ENCODE data around the gene HBB. TPM values are rescaled to one million over a fixed set of nuclear protein-coding genes. Genes with fewer than 3 reads are reported as not detected.

The HBB gene
- total and polyA plus RNA-seq, 4 donors: 5.7 to 3,950 (median 50.2) TPM

DNA sequence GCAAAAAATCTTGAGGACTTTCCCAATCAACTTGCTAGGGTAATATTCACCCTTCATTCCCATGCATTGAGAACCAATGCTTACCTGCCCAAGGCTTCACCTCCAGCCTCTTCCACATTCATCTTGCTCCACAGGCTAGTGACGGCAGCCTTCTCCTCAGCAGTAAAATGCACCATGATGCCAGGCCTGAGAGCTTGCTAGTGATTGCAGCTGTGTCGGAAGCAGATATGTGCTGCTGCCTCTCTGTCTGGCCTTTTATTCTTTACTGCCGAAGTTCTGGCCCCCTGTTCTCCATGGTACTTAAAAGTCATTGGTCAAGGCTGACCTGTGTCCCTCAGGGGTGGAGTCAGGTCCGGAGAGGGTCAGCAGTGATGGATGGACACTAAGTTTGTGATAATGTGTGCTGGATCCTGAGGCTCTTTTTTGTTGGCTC, 42.9 kb upstream of the HBB start, which contains the start of gene HBE1 (continued):
- TF ChIP-seq YY1 (IDR thresholded peaks at IDR 0.05) (no peak), NR2F2 (IDR thresholded peaks at IDR 0.05) (no peak)

DNA sequence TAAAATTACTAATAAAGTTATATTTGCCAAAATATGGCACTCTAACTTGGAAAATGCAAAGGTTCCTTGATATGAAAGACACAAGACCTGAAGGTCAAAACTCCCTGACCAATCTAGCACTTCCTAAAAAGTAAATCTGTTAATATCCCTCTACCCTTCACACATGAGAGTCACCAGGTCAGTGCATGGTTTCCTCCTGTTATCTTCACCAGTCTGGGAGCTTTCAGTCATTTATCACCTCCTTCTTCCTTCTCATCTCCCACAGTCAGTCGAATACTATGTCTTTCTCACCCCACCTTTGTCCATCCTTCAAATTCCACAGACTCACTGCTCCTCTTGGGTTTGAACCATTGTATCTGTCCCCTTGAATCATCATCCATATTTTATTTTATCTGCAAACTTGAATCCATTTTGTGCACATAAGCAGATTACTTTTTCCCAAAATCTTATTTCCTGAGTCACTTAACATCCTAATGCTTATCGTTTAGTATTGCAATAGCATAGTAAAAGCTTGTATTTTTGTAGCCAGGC, 40.2 kb upstream of the HBB start:
- Histone ChIP-seq H3K36me3 (ENCODE audit: control insufficient read depth in 4 of 4, insufficient read depth in 3 of 4, low read depth in 1 of 4, low read length in 3 of 4) (no peaks in the 10 kb centered on the region), H3K27me3 (ENCODE audit: control insufficient read depth in 4 of 4, insufficient read depth in 4 of 4, low read length in 3 of 4) (peaks cover 0 to 4% (median 0%) of the 10 kb centered on the region in 4 donors), H3K27ac (ENCODE audit: low read depth in 1 of 2, low read length in 2 of 2) (no peak overlapping the region), H3K4me1 (ENCODE audit: control insufficient read depth in 4 of 4, insufficient read depth in 4 of 4, low read length in 3 of 4) (no peaks in the 10 kb centered on the region), H3K4me3 (ENCODE audit: low read depth in 1 of 3, low read length in 3 of 3) (no peak overlapping the region), H3K9ac (ENCODE audit: low read depth in 1 of 2, low read length in 2 of 2) (no peak overlapping the region), H3K9me3 (ENCODE audit: control insufficient read depth in 4 of 4, low read length in 3 of 4) (no peaks in the 10 kb centered on the region)
- DNase-seq (ENCODE audit: low spot score): no peak
- 77% methylated on average over 2 of the region's 2 CpGs for WGBS
- TF ChIP-seq YY1 (IDR thresholded peaks at IDR 0.05) (no peak), RAD21 (IDR thresholded peaks at IDR 0.05) (no peak), NR2F2 (IDR thresholded peaks at IDR 0.05) (no peak), GABPA (IDR thresholded peaks at IDR 0.05 in 1 of 2, conservative IDR thresholded peaks at IDR 0.05 in 1 of 2) (no peak), FOXA1 (IDR thresholded peaks at IDR 0.05) (no peak), HNF4G (IDR thresholded peaks at IDR 0.05) (no peak), EGR1 (IDR thresholded peaks at IDR 0.05; ENCODE audit: low read depth in 2 of 2) (no peak), SP1 (IDR thresholded peaks at IDR 0.05) (no peak), HNF4A (conservative IDR thresholded peaks at IDR 0.05) (no peak), FOXA2 (IDR thresholded peaks at IDR 0.05) (no peak)
- TF ChIP-seq, protein P1, sequence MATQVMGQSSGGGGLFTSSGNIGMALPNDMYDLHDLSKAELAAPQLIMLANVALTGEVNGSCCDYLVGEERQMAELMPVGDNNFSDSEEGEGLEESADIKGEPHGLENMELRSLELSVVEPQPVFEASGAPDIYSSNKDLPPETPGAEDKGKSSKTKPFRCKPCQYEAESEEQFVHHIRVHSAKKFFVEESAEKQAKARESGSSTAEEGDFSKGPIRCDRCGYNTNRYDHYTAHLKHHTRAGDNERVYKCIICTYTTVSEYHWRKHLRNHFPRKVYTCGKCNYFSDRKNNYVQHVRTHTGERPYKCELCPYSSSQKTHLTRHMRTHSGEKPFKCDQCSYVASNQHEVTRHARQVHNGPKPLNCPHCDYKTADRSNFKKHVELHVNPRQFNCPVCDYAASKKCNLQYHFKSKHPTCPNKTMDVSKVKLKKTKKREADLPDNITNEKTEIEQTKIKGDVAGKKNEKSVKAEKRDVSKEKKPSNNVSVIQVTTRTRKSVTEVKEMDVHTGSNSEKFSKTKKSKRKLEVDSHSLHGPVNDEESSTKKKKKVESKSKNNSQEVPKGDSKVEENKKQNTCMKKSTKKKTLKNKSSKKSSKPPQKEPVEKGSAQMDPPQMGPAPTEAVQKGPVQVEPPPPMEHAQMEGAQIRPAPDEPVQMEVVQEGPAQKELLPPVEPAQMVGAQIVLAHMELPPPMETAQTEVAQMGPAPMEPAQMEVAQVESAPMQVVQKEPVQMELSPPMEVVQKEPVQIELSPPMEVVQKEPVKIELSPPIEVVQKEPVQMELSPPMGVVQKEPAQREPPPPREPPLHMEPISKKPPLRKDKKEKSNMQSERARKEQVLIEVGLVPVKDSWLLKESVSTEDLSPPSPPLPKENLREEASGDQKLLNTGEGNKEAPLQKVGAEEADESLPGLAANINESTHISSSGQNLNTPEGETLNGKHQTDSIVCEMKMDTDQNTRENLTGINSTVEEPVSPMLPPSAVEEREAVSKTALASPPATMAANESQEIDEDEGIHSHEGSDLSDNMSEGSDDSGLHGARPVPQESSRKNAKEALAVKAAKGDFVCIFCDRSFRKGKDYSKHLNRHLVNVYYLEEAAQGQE (IDR thresholded peaks at IDR 0.05): no peak
- TF ChIP-seq, protein P2, sequence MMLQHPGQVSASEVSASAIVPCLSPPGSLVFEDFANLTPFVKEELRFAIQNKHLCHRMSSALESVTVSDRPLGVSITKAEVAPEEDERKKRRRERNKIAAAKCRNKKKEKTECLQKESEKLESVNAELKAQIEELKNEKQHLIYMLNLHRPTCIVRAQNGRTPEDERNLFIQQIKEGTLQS (IDR thresholded peaks at IDR 0.05): no peak
- TF ChIP-seq, protein P3, sequence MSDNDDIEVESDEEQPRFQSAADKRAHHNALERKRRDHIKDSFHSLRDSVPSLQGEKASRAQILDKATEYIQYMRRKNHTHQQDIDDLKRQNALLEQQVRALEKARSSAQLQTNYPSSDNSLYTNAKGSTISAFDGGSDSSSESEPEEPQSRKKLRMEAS (IDR thresholded peaks at IDR 0.05): no peak

DNA sequence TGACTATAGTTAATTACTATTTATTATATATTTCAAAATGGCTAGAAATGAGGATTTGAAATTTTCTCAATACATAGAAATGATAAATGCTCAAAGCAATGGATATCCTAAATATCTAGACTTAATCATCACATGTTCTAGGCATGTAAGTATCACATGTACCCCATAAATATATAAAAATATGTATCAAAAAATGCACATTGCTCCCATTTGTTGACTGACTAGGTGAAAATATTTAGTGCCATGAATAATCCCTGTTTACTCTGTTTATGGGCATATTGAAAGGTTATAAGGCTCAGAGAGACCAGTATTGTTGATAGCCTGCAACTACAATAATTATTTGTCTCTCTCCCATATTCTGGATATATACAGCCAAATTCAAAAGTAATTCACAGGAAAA, 39.7 kb upstream of the HBB start:
- Histone ChIP-seq H3K4me1 (ENCODE audit: control insufficient read depth in 4 of 4, insufficient read depth in 4 of 4, low read length in 3 of 4) (no peaks in the 10 kb centered on the region), H3K27ac (ENCODE audit: low read depth in 1 of 2, low read length in 2 of 2) (no peak overlapping the region), H3K27me3 (ENCODE audit: control insufficient read depth in 4 of 4, insufficient read depth in 4 of 4, low read length in 3 of 4) (peaks cover 0 to 4% (median 0%) of the 10 kb centered on the region in 4 donors), H3K36me3 (ENCODE audit: control insufficient read depth in 4 of 4, insufficient read depth in 3 of 4, low read depth in 1 of 4, low read length in 3 of 4) (no peaks in the 10 kb centered on the region), H3K9me3 (ENCODE audit: control insufficient read depth in 4 of 4, low read length in 3 of 4) (no peaks in the 10 kb centered on the region), H3K9ac (ENCODE audit: low read depth in 1 of 2, low read length in 2 of 2) (no peak overlapping the region), H3K4me3 (ENCODE audit: low read depth in 1 of 3, low read length in 3 of 3) (no peak overlapping the region)
- TF ChIP-seq FOXA2 (IDR thresholded peaks at IDR 0.05) (no peak), TAF1 (conservative IDR thresholded peaks at IDR 0.05) (no peak), RXRA (IDR thresholded peaks at IDR 0.05) (no peak), NR2F2 (IDR thresholded peaks at IDR 0.05) (no peak), GABPA (IDR thresholded peaks at IDR 0.05 in 1 of 2, conservative IDR thresholded peaks at IDR 0.05 in 1 of 2) (no peak), SP1 (IDR thresholded peaks at IDR 0.05) (no peak), JUND (IDR thresholded peaks at IDR 0.05) (no peak), FOXA1 (IDR thresholded peaks at IDR 0.05) (no peak), RAD21 (IDR thresholded peaks at IDR 0.05) (no peak), YY1 (IDR thresholded peaks at IDR 0.05) (no peak), HNF4G (IDR thresholded peaks at IDR 0.05) (no peak), HNF4A (conservative IDR thresholded peaks at IDR 0.05) (no peak), EGR1 (IDR thresholded peaks at IDR 0.05; ENCODE audit: low read depth in 2 of 2) (no peak)
- TF ChIP-seq, protein P2 (IDR thresholded peaks at IDR 0.05): no peak
- TF ChIP-seq, protein P1 (IDR thresholded peaks at IDR 0.05): no peak
- TF ChIP-seq, protein P3 (IDR thresholded peaks at IDR 0.05): no peak
- TF ChIP-seq, protein P4, sequence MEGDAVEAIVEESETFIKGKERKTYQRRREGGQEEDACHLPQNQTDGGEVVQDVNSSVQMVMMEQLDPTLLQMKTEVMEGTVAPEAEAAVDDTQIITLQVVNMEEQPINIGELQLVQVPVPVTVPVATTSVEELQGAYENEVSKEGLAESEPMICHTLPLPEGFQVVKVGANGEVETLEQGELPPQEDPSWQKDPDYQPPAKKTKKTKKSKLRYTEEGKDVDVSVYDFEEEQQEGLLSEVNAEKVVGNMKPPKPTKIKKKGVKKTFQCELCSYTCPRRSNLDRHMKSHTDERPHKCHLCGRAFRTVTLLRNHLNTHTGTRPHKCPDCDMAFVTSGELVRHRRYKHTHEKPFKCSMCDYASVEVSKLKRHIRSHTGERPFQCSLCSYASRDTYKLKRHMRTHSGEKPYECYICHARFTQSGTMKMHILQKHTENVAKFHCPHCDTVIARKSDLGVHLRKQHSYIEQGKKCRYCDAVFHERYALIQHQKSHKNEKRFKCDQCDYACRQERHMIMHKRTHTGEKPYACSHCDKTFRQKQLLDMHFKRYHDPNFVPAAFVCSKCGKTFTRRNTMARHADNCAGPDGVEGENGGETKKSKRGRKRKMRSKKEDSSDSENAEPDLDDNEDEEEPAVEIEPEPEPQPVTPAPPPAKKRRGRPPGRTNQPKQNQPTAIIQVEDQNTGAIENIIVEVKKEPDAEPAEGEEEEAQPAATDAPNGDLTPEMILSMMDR (IDR thresholded peaks at IDR 0.05; ENCODE audit: low read depth, low read length, missing input control): no peak
- no peak for DNase-seq (ENCODE audit: low spot score)

All from liver (tissue), 9 donors.